Activated T-cell treated with anti-CD3 and anti-CD28 coated beads for 1 hour (primary cell): Measurements from ENCODE around the gene SMCO1.
"Not testable (repeated sequence)": the region's sequence is repeated elsewhere in the genome, so short reads cannot be mapped to it uniquely, and the experiment has no call there.

Experiments
- DNase-seq: peaks from one replicate; pipeline ENCODE4 v3.0.0-alpha.2; 2020; ENCODE audit warnings: low read depth

Gene SMCO1

GRCh38 chr3:196521291-196521690 is 6.1 kb upstream of the SMCO1 start:
- not testable (repeated sequence) for DNase-seq

GRCh38 chr3:196519718-196520082 is 4.6 kb upstream of the SMCO1 start:
- DNase-seq, result no peak

GRCh38 chr3:196518966-196519717 is 4.0 kb upstream of the SMCO1 start:
- peak; percentile 32 for DNase-seq

- DNase-seq, result no peak
Measured at GRCh38 chr3:196517919-196518318, 2.8 kb upstream of the SMCO1 start.

GRCh38 chr3:196517162-196517800 is 2.1 kb upstream of the SMCO1 start:
- no peak for DNase-seq

GRCh38 chr3:196514350-196514716 is 813 bp downstream of the SMCO1 start:
- no peak for DNase-seq

GRCh38 chr3:196513697-196514349 is 1.3 kb downstream of the SMCO1 start:
- DNase-seq, result no peak

GRCh38 chr3:196511646-196512425 is 3.3 kb downstream of the SMCO1 start:
- not testable (repeated sequence) for DNase-seq

- DNase-seq, result not testable (repeated sequence)
Measured at GRCh38 chr3:196511108-196511507, 4.0 kb downstream of the SMCO1 start.

GRCh38 chr3:196506687-196507086 is 8.5 kb downstream of the SMCO1 start:
- no peak for DNase-seq

GRCh38 chr3:196504556-196504955 is 10.6 kb downstream of the SMCO1 start:
- DNase-seq, result no peak

GRCh38 chr3:196504077-196504398 is 11.1 kb downstream of the SMCO1 start:
- not testable (repeated sequence) for DNase-seq

GRCh38 chr3:196503196-196504076 is 11.7 kb downstream of the SMCO1 start, which contains the start of gene RNF168:
Gene RNF168, minus strand, starts transcription at chr3:196503768. Its CDS starts 595 bp downstream, at chr3:196503173.
- DNase-seq, result peak; percentile 83

GRCh38 chr3:196502775-196503195 is 12.4 kb downstream of the SMCO1 start:
- DNase-seq, result peak; percentile 33

- DNase-seq, result no peak
Measured at GRCh38 chr3:196501316-196502044, 13.7 kb downstream of the SMCO1 start.

- DNase-seq, result no peak
Measured at GRCh38 chr3:196499807-196500524, 15.2 kb downstream of the SMCO1 start.

GRCh38 chr3:196499061-196499460 is 16.1 kb downstream of the SMCO1 start:
- no peak for DNase-seq

- DNase-seq, result no peak
Measured at GRCh38 chr3:196498297-196498696, 16.8 kb downstream of the SMCO1 start.

GRCh38 chr3:196496183-196496582 is 19.0 kb downstream of the SMCO1 start:
- no peak for DNase-seq

GRCh38 chr3:196493292-196493691 is 21.9 kb downstream of the SMCO1 start:
- no peak for DNase-seq
